ENCODE data around the gene GIMAP5. TPM values are rescaled to one million over a fixed set of nuclear protein-coding genes. Genes with fewer than 3 reads are reported as not detected.
A peak's percentile ranks its signal among the peaks of the same experiment; 100 is the strongest.

Gene GIMAP5
- total RNA-seq, 2 donors from 2014 or later: 2.5 to 5.2 TPM

- Histone ChIP-seq H3K9me3 (no peaks in the 10 kb centered on the region), H3K27ac (peak overlapping the region; percentile 67), H3K4me3 (peak overlapping the region; percentile 29), H3K27me3 (no peaks in the 10 kb centered on the region), H3K36me3 (no peaks in the 10 kb centered on the region), H3K9ac (ENCODE audit: low read depth in 2 of 2, low read length in 2 of 2) (peak overlapping the region in 1 of 2 donors; percentile 62), H3K4me1 (no peaks in the 10 kb centered on the region)
- intact Hi-C loops (cut with DNase I): no loop called here
- TF ChIP-seq, protein P1, sequence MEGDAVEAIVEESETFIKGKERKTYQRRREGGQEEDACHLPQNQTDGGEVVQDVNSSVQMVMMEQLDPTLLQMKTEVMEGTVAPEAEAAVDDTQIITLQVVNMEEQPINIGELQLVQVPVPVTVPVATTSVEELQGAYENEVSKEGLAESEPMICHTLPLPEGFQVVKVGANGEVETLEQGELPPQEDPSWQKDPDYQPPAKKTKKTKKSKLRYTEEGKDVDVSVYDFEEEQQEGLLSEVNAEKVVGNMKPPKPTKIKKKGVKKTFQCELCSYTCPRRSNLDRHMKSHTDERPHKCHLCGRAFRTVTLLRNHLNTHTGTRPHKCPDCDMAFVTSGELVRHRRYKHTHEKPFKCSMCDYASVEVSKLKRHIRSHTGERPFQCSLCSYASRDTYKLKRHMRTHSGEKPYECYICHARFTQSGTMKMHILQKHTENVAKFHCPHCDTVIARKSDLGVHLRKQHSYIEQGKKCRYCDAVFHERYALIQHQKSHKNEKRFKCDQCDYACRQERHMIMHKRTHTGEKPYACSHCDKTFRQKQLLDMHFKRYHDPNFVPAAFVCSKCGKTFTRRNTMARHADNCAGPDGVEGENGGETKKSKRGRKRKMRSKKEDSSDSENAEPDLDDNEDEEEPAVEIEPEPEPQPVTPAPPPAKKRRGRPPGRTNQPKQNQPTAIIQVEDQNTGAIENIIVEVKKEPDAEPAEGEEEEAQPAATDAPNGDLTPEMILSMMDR (IDR thresholded peaks at IDR 0.05): no peak
- DNase-seq: no peak
These were observed 1.8 kb downstream of the GIMAP5 start for GRCh38 chr7:150739033-150739432.

DNA sequence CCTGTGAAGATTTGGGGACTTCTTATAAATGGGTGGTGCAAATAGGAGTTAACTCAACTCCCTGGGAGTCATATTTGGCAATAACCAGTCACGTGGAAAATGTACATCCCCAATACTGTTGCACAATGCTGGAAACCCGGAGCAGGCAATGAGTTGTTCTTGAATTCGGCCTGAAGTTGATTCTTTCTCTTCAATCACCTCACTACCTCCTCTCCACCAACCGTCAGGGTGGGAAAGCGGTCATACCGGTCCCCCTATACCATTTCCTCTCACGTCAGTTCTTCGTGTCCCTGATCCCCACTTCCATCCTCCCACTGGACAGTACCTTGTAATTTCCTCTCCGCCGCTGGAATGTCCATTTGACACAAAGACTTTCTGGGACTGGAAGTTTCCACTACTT is 2.8 kb downstream of the GIMAP5 start:
- Histone ChIP-seq H3K4me1 (no peaks in the 10 kb centered on the region), H3K27ac (peak overlapping the region; percentile 67), H3K27me3 (no peaks in the 10 kb centered on the region), H3K36me3 (no peaks in the 10 kb centered on the region), H3K4me3 (peak overlapping the region; percentile 29), H3K9ac (ENCODE audit: low read depth in 2 of 2, low read length in 2 of 2) (no peak overlapping the region), H3K9me3 (no peaks in the 10 kb centered on the region)
- DNase-seq: no peak
- TF ChIP-seq, protein P1 (IDR thresholded peaks at IDR 0.05): no peak
- intact Hi-C loops (cut with DNase I): no loop called here

DNA sequence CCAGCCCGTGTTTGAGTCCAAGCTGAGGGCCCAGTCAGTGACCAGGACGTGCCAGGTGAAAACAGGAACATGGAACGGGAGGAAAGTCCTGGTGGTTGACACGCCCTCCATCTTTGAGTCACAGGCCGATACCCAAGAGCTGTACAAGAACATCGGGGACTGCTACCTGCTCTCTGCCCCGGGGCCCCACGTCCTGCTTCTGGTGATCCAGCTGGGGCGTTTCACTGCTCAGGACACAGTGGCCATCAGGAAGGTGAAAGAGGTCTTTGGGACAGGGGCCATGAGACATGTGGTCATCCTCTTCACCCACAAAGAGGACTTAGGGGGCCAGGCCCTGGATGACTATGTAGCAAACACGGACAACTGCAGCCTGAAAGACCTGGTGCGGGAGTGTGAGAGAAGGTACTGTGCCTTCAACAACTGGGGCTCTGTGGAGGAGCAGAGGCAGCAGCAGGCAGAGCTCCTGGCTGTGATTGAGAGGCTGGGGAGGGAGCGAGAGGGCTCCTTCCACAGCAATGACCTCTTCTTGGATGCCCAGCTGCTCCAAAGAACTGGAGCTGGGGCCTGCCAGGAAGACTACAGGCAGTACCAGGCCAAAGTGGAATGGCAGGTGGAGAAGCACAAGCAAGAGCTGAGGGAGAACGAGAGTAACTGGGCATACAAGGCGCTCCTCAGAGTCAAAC is 5.2 kb downstream of the GIMAP5 start:
- DNase-seq: no peak

DNA sequence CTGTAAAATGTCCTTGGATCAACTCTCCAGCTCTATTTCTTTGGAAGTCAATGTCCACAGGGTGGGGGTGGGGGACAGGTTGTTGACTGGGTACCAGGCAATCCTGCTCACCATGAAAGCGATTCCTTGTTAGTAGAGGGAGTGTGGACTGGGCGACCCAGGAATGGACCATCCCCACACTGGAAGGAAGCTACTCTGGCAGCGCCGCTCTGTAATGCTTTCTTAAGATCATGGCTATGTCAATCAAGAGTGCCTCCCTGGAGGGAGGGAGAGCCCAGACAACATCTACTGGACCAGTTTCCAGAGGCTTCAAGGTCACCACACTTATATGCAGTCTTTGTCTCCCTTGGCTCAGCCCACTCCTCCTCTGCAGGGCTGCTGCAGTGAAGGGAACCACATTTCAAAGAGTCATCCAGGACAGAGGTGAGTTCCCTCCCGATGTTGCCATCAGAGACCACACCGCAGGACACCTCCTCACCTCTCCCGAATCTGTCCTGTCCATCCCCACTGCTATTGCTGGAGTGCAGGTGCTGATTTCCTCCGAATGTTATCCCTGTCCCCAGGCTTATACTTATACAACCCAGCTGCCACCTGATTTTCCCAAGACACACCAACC is 6.9 kb downstream of the GIMAP5 start:
- Histone ChIP-seq H3K36me3 (no peaks in the 10 kb centered on the region), H3K9ac (ENCODE audit: low read depth in 2 of 2, low read length in 2 of 2) (no peak overlapping the region), H3K27me3 (no peaks in the 10 kb centered on the region), H3K27ac (no peak overlapping the region), H3K9me3 (no peaks in the 10 kb centered on the region), H3K4me3 (no peak overlapping the region), H3K4me1 (no peaks in the 10 kb centered on the region)
- TF ChIP-seq, protein P1 (IDR thresholded peaks at IDR 0.05): no peak
- intact Hi-C loops (cut with DNase I): no loop called here
- no peak for DNase-seq

More for the DNA sequence above, 5.2 kb downstream of the GIMAP5 start:
- H3K36me3 ChIP-seq: no peaks in the 10 kb centered on the region
- no peak overlapping the region for H3K27ac ChIP-seq
- H3K4me1 ChIP-seq: no peaks in the 10 kb centered on the region
- no peaks in the 10 kb centered on the region for H3K27me3 ChIP-seq
- H3K9ac ChIP-seq (ENCODE audit: low read depth in 2 of 2, low read length in 2 of 2): peak overlapping the region in 1 of 2 donors; percentile 9
- H3K9me3 ChIP-seq: no peaks in the 10 kb centered on the region
- TF ChIP-seq, protein P1 (IDR thresholded peaks at IDR 0.05): no peak
- intact Hi-C loops (cut with DNase I): no loop called here
- H3K4me3 ChIP-seq: no peak overlapping the region

DNA sequence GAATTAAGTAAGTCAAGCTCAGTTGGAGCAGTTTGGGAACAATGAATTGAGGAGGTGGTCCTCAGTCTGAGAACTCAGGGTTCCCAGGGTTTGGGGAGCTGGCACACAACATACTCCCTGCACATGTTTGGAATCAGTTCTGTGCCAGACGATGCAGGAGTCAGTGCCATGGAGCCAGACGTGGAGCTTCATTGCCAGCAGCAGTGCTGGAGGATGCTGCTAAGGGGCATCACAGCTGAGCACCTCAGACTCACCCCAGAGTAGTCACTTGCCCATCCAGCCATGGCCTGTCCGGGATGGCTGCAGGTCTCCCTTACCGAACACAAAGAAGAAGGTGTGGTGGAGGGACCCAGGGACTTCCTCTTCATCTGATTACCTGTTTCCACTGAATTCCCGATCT is 7.9 kb downstream of the GIMAP5 start:
- Histone ChIP-seq H3K27ac (no peak overlapping the region), H3K36me3 (no peaks in the 10 kb centered on the region), H3K9ac (ENCODE audit: low read depth in 2 of 2, low read length in 2 of 2) (no peak overlapping the region), H3K4me3 (no peak overlapping the region), H3K27me3 (no peaks in the 10 kb centered on the region), H3K4me1 (no peaks in the 10 kb centered on the region), H3K9me3 (no peaks in the 10 kb centered on the region)
- intact Hi-C loops (cut with DNase I): no loop called here
- DNase-seq: no peak
- TF ChIP-seq, protein P1 (IDR thresholded peaks at IDR 0.05): no peak
